ENCODE results near the gene CD3E. TPM values are rescaled to one million over a fixed set of nuclear protein-coding genes. Genes with fewer than 3 reads are reported as not detected.

CD3E gene
- total and polyA plus RNA-seq, 2 donors (not counting 1 experiment from before 2014, with no cell fraction given): 1.0 to 1.7 TPM

DNA sequence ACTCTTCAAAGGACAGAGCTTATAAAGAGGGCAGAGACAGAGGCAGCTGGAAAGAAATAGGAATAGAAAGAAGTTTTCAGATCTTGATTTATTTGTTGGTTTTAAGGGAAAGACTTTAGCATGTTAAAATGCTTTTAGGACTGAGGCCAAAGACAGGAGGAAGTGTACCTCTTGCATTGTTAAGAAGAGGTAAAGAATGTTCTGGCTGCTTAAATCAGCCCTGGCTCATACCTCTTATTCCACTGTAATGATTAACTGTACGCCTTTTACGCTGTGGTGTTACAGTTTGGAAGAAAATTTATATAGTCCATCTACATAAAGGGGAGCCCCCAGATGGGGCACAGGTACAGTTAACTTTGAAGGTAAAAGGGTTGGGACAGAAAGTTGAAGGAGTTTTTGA is 30.3 kb upstream of the CD3E start:
- H3K27ac Mint-ChIP-seq: no peak overlapping the region
- H3K27me3 Mint-ChIP-seq: peaks cover 58% of the 10 kb centered on the region
- TF ChIP-seq EZH2 (IDR thresholded peaks at IDR 0.05; ENCODE audit: borderline replicate concordance, insufficient read depth, low read depth, low read length, poor library complexity, severe bottlenecking) (no peak), CTCF (IDR thresholded peaks at IDR 0.05) (no peak)

GRCh38 chr11:118275176-118275575 is 29.4 kb upstream of the CD3E start:
- DNase-seq (no peak), ATAC-seq (ENCODE audit: low read depth) (no peak)
- H3K36me3 ChIP-seq (replicated peaks in 1 of 2; ENCODE audit: control extremely low read depth in 1 of 2, control insufficient read depth in 1 of 2, extremely low read depth in 1 of 2, insufficient read depth in 2 of 2, low read length in 1 of 2): no peaks in the 10 kb centered on the region
- no peaks in the 10 kb centered on the region for H4K20me1 ChIP-seq (ENCODE audit: control insufficient read depth, insufficient read depth, low read length, poor library complexity, severe bottlenecking)
- intact Hi-C loops (cut with micrococcal nuclease): no loop called here
- no CpG with 5 or more reads among the region's 4 CpGs for WGBS (ENCODE audit: insufficient coverage)
- peaks cover 0 to under 1% of the 10 kb centered on the region in 2 donors for H3K4me1 ChIP-seq (ENCODE audit: control insufficient read depth in 2 of 2, insufficient read depth in 2 of 2, low read length in 2 of 2)
- Mint-ChIP-seq H3K9me3 (ENCODE audit: insufficient read depth) (no peaks in the 10 kb centered on the region), H3K4me3 (no peak overlapping the region), H3K4me1 (peaks cover 1% of the 10 kb centered on the region), H3K27me3 (peaks cover 49% of the 10 kb centered on the region), H3K27ac (no peak overlapping the region)
- no peak overlapping the region for H3K27ac ChIP-seq (ENCODE audit: low read length in 2 of 2)
- no peak overlapping the region for H3K4me3 ChIP-seq (ENCODE audit: control extremely low read depth in 1 of 5, extremely low read depth in 1 of 5, insufficient read depth in 1 of 5, low read depth in 2 of 5, low read length in 4 of 5)
- TF ChIP-seq CTCF (IDR thresholded peaks at IDR 0.05) (no peak), EZH2 (IDR thresholded peaks at IDR 0.05; ENCODE audit: borderline replicate concordance, insufficient read depth, low read depth, low read length, poor library complexity, severe bottlenecking) (no peak)
- H3K79me2 ChIP-seq (ENCODE audit: control insufficient read depth, insufficient read depth, low read length): no peaks in the 10 kb centered on the region
- no peak overlapping the region for H2AFZ ChIP-seq (ENCODE audit: insufficient read depth, low read depth, low read length, poor library complexity, severe bottlenecking)
- POLR2A ChIA-PET: no interaction called here
- H3K9me3 ChIP-seq (ENCODE audit: control extremely low read depth in 1 of 3, control insufficient read depth in 2 of 3, insufficient read depth in 1 of 3, low read length in 2 of 3): peaks cover 0 to 1% (median 0%) of the 10 kb centered on the region in 3 donors
- no peak overlapping the region for H3K9ac ChIP-seq (ENCODE audit: low read length)
- H3K4me2 ChIP-seq (replicated peaks; ENCODE audit: low read depth, low read length, poor library complexity, severe bottlenecking): no peak overlapping the region
- CTCF ChIA-PET: no interaction called here
- H3K27me3 ChIP-seq (replicated peaks in 1 of 4; ENCODE audit: control extremely low read depth in 1 of 4, control insufficient read depth in 3 of 4, insufficient read depth in 4 of 4, low read length in 3 of 4): peaks cover 0 to 31% (median 14%) of the 10 kb centered on the region in 4 experiments

More for the DNA sequence above, 30.3 kb upstream of the CD3E start:
- H3K9me3 Mint-ChIP-seq (ENCODE audit: insufficient read depth): no peaks in the 10 kb centered on the region
- no peaks in the 10 kb centered on the region for H3K4me1 Mint-ChIP-seq
- no peaks in the 10 kb centered on the region for H3K4me1 ChIP-seq (ENCODE audit: control insufficient read depth in 2 of 2, insufficient read depth in 2 of 2, low read length in 2 of 2)
- H4K20me1 ChIP-seq (ENCODE audit: control insufficient read depth, insufficient read depth, low read length, poor library complexity, severe bottlenecking): no peaks in the 10 kb centered on the region
- no peaks in the 10 kb centered on the region for H3K9me3 ChIP-seq (ENCODE audit: control extremely low read depth in 1 of 3, control insufficient read depth in 2 of 3, insufficient read depth in 1 of 3, low read length in 2 of 3)
- POLR2A ChIA-PET: no interaction called here
- no peak overlapping the region for H3K27ac ChIP-seq (ENCODE audit: low read length in 2 of 2)
- no peak for DNase-seq
- intact Hi-C loops (cut with micrococcal nuclease): no loop called here
- peaks cover 0 to 38% (median 20%) of the 10 kb centered on the region in 4 experiments for H3K27me3 ChIP-seq (replicated peaks in 1 of 4; ENCODE audit: control extremely low read depth in 1 of 4, control insufficient read depth in 3 of 4, insufficient read depth in 4 of 4, low read length in 3 of 4)
- ATAC-seq (ENCODE audit: low read depth): no peak
- no peak overlapping the region for H3K4me3 Mint-ChIP-seq
- no peaks in the 10 kb centered on the region for H3K79me2 ChIP-seq (ENCODE audit: control insufficient read depth, insufficient read depth, low read length)
- WGBS (ENCODE audit: insufficient coverage): no CpG with 5 or more reads among the region's 2 CpGs
- H2AFZ ChIP-seq (ENCODE audit: insufficient read depth, low read depth, low read length, poor library complexity, severe bottlenecking): no peak overlapping the region
- H3K4me2 ChIP-seq (replicated peaks; ENCODE audit: low read depth, low read length, poor library complexity, severe bottlenecking): no peak overlapping the region
- no peak overlapping the region for H3K4me3 ChIP-seq (ENCODE audit: control extremely low read depth in 1 of 5, extremely low read depth in 1 of 5, insufficient read depth in 1 of 5, low read depth in 2 of 5, low read length in 4 of 5)
- CTCF ChIA-PET: no interaction called here
- H3K36me3 ChIP-seq (replicated peaks in 1 of 2; ENCODE audit: control extremely low read depth in 1 of 2, control insufficient read depth in 1 of 2, extremely low read depth in 1 of 2, insufficient read depth in 2 of 2, low read length in 1 of 2): no peaks in the 10 kb centered on the region
- no peak overlapping the region for H3K9ac ChIP-seq (ENCODE audit: low read length)
